HG02840 (cell line): Measurements from ENCODE around the gene AHNAK2.

Experiments
- ATAC-seq: cut with Tn5 transposase; IDR thresholded peaks from one replicate; pipeline ENCODE4 v1.9.1; 2021; ENCODE audit warnings: mild to moderate bottlenecking, moderate library complexity, moderate number of reproducible peaks; ENCODE audit not compliant: unreplicated experiment, low FRiP score

Gene AHNAK2

DNA sequence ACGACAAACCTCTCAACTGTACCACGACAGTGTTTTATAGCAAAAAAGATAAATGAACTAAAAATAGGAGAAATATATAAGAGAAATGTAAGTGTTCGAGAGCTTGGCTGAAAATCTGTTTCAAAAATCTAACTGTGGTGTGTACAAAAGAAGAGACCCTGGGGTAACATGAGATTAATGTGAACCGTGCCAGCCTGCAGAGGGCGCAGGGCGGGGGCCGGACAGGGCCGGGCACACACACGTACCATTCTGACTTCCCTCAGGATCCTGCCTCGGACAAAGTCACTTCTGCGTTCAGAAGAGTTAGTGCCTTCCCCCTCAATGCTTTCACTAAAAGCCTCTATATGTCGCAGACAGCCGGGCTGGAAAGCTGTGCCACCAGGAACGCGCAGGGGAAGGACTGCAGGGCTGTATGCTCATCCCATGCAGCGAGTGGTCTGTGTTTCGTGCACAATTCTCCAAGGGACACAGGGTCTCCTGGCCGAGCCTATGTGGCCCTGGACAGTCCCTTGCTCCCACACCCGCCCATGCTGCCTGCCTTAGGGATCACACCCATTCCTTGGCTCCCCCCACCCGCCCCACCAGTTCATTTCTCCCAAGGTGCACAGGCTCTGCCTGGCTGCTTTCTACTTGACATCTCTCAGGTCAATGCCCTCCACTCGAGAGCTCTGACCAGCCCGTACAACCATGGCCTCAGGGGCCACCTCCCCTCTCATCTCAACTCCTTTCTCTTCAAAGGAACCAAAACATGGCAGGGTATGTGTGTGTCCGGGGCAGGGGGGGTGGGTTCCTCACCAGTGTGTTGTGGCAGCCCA is 34.2 kb upstream of the AHNAK2 start:
- ATAC-seq: no peak

DNA sequence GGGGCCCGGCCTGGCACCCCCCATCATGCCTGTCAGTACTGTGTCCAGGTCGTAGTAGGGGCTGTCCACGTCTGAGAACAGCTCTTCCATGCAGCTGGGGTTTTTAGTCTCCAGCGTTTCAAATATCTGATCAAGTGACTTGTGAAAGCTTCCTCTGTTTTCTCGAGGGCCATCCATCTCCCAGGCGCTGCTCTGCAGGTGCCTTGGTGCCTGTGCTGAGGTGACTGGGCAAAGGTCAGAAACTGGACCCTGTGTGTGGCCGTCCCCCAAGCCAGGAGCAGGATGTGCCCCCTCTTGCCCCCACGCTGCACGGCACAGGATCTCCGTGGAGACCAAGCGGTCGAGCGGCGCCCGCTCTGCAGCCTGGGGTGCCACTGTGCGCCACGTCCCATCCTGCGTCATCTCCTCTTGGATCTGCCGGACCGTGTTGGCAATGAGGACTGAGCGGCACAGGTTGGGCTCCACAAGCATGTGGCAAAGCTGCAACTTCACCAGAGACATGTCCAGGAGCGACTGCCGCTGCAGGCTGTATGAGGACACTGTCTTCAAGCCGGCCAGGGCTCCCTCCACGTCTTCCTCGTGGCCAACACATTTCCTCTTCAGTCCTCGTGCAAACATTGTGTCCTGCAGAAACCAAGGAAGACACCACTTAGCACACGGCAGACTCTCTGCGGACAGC is 33.3 kb upstream of the AHNAK2 start:
- ATAC-seq: no peak

DNA sequence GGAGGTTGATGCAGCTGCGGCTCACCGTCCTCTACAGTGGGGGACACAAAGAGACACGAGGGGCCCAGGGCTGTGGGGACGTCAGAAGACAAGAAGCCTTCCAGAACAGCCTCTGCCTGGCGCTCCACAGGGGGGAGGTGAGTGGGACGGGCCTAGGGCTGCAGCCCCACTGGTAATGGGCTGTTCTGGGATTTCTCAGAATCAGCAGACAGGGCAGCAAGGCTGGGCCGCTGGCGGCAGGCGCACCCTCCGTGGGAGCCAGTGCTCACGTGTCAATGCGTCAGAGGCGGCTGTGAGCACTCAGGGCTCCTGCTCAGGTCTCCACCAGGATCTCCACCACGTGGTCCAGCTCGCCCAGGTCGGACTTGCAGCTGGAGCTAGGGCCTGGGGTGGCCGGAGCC is 32.7 kb upstream of the AHNAK2 start:
- ATAC-seq: no peak

DNA sequence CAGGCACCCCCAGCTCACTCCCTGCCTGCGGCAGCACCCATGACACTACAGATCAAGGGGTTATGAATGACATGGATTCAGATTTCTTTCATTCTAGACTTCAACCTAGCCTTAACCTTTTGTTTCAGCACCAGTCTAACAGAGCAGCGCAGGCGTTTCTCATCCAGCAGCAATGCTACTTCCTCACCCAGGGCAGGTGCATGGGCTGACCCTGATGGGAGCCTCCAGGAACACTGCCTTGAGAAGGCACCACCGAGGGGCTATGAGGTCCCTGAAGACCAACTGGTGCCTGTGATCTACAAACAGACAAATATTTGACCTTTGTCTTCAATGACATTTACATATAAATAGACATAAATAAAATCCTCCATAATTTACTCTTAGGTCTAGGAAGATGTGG is 31.9 kb upstream of the AHNAK2 start:
- no peak for ATAC-seq

DNA sequence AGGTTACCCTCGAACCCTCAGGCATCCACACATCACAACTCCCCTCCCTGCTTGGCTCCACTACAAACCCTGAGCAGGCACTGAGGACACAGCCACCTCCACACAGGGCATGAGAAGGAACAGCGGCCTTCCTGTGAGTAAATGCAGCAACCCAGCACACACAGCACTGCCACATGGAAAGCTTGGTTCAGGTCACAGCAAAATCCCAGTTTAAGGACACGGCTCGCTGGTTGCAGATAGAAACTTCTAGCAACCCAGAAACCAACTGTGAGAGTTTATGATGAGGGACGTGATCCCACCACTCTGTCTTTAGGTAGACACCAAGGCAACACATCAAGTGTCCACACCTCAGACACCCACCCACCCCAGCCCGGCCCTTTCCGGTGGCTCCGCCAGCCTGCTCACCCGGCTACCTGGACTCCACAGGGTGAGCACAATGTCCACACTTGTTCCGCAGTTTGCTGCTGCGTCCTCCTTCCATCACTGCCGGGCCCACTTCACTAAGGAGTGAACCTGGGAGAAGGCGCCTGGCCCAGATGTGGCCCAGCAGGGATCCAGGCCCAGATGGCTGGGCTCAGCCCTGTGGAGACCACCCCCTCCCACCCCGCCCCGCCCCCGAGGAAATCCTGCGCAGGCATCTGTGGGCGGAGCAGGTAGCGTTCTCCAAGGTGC is 29.6 kb upstream of the AHNAK2 start:
- ATAC-seq: no peak

DNA sequence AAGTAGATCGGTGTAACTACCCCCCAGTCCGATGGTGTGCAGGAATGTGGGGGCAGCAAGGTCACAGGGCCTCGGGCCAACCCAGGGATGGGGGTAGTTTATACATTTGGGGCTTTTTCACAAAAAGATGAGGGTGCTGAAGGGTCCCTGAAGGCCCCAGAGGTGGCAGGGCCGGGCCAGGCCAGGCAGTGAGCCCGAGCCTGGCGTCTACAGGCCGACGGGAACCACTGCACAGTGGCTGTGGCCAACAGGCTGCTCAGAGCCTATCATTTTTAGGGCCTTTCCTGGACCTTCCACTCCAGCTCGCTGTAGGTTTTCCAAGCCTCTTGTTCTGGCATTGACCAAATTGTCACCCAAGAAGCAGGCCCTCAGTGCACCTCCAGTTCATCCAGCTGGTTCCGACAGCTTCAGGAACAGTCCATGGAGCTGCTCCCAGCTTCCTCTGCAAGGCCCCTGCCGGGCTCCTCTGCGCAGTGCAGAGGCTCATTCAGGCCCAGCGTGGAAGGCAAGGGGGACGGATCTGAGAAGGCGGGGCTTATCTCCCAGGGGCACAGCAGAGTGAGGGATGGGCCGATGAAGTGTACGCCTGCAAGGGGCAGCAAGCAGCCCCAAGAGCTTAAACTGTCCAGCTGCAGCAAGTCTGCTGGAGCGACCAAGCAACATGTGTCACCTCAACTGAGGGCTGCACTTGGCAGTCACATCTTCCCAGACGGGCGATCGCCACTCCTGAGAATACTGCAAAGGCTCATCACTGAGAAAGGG is 28.8 kb upstream of the AHNAK2 start:
- ATAC-seq: no peak

DNA sequence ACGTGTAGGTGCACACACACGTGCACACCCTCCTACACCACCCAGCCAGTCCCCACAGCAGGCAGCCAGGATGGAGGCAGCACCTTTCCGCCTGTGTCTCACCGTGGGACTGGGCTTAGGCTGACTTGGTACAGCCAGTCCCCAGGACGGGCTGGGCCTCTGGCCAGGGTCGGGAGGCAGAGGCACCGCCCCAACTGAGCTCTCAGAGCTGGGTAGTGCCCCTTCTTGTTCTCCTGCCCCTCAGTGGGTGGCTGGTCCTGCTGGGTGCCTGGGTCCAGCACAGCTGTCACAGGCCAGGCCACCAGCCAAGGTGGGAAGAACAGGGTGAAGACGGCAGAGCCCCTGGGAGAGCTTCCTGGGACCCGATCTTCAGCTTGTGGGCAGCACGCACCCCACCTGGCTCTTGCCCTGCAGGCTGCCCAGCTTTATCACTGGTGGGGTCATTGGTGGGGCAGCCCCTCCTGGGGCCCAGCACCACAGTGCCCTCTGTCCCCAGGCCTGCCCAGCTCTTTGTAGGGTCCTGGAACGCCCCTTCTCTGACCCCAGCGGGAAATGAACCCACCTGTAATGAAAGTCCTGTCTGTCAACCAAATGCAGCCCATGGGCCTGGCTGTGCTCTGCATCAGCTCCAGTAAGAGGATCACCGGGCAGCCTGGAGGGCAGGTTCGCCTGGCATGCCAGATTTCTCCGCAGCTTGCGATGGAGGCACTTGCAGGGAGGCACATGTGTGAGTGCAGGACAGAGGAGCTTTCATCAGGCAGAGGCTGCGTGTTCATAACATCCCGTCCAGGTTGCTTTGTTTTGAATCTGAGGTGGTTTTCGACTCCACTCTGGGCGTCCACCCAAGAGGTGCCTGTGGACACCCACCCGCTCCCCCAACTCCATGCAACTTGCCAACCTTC is 28.0 kb upstream of the AHNAK2 start:
- ATAC-seq: no peak

DNA sequence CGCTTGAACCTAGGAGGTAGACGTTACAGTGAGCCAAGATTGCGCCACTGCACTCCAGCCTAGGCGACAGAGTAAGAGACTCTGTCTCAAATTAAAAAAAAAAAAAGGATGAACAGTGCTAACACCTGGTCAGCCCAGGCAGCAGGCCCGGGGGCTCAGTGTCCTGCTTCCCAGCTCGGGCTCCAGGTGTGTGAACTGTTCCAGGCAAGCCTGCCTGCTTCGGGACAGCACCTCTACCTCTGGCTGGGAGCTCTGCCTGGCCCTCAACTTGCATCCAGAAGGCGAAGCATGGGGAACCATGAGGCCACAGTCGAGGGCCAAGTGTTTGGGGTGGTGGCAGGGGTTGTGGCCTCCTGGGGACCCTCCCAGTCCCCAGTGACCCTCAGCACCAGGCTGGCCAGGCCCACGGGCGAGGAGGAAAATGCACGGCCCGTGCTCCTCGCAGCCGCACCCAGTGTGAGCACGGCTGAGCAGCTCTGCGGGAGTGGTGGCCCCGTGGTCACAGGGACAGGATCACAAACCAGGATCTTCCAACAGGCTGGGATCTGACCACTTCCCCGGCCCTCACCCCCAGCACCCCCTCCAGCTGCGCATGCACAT is 27.3 kb upstream of the AHNAK2 start:
- ATAC-seq: no peak

DNA sequence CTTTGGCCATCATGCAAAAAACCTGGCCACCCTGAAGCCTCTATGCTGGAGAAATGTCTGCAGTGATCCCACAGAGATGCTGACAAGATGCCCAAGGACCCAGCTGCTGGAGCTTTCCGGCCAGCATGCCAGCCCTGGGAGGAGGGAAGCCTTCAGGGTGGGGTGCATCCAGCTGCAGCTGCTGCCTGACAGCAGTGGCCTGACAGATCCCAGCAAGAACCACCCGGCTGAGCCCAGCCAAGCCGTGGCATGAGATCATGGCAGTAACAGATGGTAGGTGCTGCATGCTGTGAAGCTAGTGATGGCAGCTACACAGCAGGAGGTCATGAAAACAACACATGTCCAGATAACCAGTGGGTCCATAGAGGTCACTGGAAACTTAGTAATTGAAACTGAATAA is 21.2 kb upstream of the AHNAK2 start:
- ATAC-seq: no peak

DNA sequence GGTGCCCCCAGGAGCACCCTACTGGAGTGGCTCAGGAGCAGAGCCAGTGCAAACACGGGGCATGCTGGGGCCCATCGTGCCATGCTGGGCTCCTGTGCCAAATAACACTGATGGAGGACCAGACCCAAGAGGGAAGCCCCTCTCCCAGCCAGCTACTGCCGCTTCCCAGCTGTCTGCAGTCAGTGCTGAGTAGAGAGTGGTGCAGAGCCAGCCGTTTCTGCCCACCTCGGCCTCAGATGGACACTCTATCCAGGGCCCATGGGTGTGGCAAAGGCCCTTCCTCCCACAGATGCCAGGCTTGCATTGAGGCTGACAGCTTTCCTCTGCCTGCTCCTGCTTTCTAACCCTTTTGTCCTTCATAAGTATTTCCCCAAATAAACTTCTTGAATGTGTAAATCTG is 20.6 kb upstream of the AHNAK2 start:
- ATAC-seq: no peak

DNA sequence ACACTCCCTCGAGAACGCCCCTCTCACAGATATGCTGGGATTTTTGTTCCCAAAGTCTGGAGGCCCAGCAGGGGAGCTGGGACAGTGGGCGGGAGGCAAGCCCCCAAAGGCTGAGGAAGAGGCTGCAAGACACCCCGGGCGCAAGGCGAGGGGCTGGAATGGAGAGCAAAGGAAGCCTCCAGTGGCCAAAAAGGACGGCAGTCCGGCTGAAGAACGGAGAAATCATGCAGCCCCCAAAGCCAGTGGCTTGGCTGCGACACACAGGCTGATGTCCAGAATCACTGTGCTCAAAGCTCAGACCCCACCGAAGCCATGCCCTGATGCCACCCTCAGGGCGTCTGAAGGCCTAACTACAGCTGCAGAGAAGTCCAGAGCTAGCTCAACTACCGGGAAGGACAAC is 18.3 kb upstream of the AHNAK2 start:
- ATAC-seq: no peak

DNA sequence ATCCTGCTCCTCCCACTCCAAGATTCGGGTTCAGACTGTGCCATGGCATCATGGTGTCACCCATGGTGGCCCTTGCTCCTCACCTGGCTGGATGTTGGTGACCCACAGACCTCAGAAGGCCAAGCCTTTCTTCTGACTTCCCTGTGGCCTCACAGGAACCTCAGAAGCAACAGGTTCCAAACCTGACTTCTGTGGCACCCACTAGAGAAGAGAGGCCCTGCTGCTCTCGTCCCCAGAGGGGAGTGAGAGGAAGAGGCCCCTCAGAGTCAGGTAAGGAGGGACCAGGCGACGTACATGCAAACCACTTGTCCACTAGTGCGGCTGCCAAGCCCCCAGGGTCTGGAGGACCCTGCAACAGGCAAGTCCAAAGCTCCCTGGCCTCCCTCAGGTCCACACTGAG is 17.9 kb upstream of the AHNAK2 start:
- ATAC-seq: no peak

DNA sequence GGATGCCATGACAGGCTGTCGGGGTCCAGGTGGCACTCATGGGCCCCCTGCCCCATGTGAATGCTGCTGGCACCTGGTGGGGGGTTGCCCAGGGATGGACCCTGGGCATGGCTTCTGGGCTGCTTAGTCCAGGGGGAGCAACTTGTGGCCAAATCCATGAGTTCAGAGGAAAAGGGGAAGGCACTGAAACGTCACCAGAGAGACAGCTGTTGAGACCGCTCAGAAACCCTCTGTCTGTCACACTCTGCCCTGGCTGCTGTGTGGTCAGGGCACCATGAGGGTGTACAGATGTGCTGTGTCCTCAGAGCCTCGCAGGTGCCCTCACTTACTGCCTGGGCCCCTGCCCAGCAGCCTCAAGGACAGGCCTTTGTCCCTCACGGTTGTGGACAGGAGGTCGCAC is 16.8 kb upstream of the AHNAK2 start:
- ATAC-seq: no peak

DNA sequence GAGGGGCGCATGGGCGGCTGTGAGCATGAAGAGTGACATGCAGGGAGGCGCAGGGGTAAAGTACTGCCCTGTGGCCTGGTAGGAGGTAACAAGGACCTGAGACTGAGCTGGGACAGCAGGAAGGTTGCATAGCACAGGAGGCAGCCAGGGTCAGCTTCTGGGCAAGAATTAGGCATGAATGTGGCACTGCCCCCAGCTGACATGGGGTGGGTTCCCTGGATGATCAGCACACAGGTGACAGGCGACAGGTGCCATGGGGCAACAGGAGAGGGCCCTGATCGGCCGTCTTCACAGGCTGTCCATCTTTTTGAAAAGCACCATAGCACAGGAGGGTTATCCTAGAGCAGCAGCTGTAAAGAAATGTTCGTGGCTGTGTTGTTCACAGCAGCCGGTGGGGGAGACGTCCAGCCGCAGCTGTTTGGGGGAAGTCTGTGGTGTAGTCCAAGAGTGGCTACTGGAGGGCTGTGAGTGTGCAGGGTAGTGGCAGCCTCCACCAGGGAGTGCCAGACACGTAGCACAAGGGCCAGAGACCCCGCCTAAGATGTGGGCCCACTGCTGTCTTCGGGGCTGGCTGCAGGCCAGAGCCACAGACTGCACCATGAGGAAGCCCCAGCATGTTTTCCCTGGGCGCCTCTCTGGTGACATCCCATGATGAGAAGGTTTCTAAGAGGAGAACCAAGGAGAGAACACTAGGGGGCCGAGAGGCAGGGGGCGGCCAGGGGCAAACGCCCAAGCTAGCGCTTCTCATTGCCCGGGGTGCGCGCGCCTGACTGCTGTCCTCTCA is 15.8 kb upstream of the AHNAK2 start:
- ATAC-seq: no peak

DNA sequence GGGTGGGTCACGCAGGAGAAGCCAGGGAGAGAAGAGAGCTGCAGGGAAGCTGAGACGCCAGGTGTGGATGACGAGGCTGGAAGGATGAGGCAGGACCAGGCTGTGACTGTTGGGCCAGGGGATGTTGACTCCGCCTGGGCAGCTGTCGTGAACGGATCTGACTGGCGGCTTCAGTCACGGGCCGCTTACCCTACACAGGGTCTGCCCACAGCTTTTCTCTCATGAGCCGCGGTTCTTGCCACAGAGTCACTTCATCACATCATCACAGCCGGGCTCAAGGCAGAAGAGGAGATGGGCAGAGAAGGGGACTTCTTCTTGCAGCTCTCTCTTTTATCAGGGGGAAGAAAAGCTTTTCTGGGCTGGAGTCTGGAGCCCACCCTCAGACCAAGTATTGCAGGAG is 15.1 kb upstream of the AHNAK2 start:
- ATAC-seq: no peak

DNA sequence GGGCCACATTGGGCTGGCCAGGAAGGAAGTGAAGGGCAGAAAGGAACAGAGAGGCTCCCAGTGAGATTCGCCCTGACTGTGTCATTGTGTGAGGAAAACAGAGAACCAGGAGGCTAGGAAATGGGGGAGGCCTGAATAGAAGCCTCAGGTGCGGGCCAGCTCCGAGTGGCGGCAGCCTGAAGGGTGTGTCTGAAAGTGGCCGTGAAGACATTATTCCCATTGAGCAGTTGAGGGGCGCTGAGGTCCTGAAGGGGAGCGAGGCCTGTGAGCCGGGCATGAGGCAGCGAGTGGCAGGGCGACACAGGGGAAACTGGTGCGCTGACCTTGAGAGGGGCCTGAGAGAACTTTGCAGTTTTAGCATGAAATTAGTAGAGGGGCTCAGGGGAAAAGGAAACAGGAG is 14.3 kb upstream of the AHNAK2 start:
- no peak for ATAC-seq

DNA sequence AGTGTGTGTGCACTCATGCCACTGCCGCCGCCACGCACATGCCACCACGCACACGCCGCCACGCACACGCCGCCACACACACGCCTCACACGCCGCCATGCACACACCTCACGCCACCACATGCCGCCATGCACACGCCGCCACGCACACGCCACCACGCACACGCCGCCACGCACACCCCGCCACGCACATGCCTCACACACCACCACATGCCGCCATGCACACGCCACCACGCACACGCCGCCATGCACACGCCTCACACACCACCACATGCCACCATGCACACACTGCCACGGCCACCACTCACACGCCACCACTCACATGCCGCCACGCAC is 13.7 kb upstream of the AHNAK2 start:
- no peak for ATAC-seq

DNA sequence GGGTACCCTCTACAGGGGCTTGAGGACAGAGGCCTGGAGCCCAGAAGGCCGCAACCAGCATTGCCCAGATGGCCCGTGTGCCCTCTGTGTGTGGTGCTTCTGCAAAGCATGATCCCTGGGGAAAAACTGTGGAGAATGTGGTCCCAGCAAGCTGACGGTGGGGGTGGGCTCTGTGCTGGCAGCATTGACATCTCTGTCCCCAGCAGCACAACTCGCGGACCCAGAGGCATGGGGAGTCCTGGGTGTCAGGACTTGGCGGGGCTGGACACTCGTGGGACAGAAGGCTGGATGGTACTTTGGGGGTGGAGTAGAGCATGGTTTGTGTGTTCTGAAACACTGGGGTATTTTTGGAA is 11.8 kb upstream of the AHNAK2 start:
- ATAC-seq: no peak
